Effector CD4-positive, alpha-beta T cell (primary cell): Measurements from ENCODE around the gene LMO1.

Source experiments
- DNase-seq: peaks from one replicate; pipeline ENCODE4 v3.0.0-alpha.2; 2020

LMO1 gene

DNA sequence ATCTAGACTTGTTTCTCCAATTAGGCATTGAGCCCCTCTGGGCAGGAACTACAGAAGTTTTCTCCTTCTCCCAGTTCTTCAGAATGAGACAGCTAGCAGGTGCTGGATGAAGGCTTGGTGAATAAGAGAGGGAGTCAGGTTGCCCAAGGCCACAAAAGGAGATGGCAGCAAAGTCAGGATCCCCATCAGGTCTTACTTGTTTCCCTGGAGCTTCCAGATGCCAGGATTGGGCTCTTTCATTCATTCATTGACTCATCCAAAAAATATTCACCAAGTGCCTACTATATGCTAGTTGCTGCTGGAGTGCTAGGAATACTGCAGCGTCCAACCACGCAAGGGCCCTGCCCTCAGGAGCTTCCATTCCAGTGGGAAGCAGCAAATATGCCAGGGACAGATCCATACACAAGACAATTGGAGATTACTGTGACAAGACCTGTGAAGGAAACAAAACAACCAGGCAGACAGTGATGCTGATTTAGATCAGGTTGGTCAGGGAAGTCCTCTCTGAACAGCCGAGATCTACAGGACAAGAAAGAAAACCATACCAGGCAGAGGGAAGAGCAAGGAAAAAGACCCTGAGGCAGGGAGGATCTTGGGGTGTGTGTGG, 24.6 kb upstream of the LMO1 start:
- no peak for DNase-seq

DNA sequence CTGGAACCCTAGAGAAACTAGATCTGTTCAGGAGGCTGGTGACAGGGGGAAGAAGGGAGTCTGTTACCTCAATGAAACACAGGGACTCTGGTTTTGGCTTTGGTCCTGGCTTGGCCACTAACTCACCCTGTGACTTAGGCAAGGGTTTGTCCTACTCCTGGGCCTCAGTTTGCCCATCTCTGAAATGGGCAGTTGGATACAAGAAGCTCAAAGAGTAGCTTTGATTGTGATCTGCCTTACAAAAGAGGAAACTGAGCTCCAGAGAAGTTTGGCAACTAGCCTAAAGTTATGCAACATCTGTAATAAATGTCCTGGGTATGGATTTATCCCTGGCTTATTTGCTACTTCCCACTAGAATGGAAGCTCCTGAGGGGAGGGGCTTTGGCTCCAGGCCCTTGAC, 24.0 kb upstream of the LMO1 start:
- DNase-seq: no peak

DNA sequence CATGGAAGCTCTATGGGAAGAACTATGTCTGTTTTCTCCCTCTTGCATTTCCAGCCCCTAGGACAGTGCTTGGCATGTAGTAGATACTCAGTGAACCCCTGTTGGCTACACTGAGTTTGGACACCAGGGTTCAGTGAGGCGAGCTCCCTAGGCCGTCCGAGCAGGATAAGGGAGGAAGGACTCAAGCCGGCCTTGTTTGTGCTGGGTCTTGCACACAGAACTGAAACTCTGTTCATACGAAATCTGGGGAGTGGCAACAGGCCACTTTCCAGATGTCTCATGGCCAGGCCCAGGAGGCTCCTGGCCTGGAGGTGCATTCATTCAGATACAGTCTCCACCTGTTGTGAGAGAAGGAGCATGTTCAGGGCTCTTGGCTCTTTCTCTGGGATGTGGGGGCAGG, 23.6 kb upstream of the LMO1 start:
- no peak for DNase-seq

DNA sequence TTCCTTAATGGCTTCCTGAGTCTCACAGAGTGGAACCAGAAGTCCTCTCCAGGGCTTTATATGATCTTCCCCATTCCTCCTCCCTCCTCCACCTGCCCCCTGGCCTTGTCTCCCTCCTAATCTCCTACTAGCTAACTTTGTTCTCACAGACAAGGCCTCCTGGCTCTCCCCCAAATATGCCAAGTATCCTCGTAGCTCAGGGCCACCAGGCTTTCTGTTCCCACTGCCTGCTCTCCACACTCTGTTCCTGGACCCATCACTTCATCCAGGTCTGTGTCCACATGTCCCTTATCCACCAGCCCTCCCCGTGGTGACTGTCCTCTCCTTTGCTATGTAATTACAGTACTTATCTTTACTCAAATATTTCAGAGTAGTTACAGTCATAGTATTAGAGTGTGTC, 23.2 kb upstream of the LMO1 start:
- DNase-seq: no peak

DNA sequence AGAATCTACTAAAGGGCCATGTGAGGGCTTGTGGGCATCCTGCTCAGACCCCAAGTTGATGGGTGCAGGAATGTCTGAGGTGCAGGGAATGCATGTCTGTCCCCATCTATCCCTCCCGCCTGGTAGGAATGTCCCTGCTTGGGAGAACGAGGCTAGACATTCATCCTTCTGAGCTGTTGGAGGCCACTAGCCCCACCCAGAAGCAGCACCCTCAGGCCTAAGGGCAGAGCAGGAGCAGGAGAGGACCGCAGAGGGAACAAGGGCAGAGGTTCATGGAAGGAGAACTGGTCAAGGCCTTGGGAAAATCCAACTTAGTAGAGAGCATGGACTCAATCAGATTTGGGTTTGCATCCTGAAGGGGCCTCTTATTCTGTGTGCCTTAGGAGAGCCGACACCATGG, 22.1 kb upstream of the LMO1 start:
- DNase-seq: no peak

DNA sequence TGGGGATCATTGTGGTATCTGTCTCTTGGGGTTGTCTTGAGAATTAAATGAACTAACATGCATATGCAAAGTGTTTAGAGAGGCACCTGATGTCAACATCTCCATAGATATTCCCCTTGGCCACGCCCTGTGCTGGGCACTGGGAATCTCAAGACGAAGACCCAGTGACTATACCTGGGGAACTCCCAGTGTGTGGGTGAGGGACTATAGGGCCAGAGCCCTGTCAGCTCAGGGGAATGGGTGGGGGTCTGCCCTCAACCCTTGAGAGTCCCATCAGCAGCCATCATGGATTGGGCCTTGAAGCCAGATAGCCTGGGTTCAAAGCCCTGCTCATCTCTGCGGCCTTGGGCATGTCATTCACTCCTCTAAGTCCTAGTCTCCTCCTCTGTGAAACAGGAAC, 21.6 kb upstream of the LMO1 start:
- DNase-seq: no peak

DNA sequence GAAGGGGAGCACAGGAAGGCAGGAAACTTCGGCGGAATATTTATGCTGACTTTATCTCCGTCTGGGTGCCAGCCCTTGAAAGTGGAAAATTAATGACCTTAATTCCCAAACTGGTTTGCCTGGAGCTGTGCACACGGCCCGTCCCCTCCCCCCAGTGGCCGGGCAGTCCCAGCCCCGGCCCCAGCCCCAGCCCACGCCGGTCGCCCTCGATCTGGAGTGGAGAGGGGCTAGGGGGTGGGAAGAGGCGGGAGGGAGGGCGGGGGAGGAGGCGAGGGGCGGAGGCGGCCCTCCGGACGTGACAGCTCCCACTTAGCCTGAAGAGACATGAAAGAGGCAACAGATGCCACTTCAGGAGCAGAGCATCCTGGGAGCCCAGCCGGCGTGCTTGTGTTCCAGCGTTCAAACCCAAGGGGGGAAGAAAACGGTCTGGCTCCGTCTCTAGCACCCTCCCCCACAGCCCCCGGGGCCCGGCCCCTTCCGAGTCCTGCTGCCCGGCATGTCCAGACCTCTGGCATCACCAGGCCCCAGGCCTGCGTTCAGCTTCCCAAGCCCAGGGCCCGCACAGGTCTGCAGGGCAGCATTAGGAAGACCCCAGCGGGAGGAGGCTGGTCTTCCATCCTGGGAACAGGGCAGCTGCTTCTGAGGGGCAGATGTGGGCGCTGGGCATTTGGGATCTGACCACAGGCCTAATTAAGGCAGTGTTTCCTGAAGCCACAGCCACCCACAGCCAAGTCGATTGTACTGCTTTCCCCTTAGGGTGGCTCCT, 20.0 kb upstream of the LMO1 start:
- no peak for DNase-seq

DNA sequence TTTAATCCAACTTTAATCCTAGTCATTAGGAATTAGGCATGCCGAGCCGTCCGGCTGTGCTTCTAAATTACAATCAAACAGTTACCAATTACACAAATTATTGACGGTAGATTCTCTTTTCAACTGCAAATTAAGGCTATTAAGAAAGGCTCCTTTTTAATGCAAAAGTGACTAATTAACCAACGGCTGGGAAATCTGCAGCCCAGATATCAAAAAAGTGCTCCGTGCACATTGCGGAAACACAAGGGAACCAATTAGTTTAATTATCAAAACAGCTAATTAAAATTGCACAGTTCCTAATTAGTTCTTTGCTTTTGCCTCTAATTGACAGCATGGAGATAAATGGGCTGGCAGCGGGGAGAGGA, 19.4 kb upstream of the LMO1 start:
- no peak for DNase-seq

DNA sequence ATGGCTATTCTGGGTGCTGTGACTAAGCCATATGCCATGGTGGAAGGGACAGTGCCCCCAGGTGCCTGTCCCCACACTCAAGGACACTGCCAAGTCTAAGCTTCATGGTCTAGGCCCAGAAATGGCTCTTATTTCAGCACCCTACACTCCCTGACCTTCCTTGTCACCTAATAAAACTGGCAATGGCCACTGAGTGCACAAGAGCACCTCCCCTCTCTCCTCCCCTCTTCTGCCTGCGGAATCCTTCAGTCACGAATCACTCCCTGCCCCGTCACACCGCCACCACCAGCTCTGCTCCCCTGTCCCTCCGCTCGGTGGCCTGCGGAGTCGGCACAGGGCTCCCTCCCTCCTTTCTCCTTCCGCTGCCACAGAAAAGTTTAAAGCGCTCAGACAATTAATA, 19.0 kb upstream of the LMO1 start:
- DNase-seq: no peak

DNA sequence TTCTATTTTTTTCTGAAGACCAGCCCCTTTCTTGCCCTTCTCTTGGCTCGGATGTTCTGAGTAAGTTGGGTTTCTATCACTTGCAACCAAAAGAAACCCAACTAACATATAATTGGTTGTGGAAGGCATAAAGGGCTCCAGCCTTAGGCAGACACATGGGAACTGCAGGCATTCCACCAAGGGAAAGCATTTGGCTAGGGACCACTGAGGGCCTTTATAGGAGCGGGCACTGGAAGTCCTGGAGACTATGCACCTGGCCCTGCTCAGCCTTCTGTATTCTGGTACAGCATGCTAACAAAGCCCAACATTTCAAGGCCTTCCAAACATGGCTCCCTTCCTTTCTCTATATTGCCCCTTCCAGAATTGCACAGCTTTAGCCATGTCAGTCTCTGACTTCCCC, 17.6 kb upstream of the LMO1 start:
- no peak for DNase-seq

DNA sequence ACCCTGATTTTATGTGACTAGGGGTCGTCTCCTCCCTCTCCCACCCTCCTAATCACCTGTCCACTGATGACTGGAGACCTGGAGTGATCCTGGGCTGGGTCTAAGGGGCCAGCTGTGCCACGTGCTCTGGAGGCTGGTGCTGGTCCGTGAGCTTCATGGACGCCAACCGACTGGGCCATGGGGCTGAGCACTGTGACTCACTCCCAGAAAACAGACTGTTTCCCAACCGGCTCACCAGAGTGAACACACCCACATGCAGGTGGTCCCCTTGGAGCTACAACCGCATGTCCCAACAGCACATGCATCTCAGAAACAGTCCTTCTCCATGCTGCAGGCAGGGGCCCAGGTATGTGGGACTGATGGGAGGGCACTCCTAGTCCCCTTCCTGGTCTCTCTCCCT, 14.0 kb upstream of the LMO1 start:
- no peak for DNase-seq

DNA sequence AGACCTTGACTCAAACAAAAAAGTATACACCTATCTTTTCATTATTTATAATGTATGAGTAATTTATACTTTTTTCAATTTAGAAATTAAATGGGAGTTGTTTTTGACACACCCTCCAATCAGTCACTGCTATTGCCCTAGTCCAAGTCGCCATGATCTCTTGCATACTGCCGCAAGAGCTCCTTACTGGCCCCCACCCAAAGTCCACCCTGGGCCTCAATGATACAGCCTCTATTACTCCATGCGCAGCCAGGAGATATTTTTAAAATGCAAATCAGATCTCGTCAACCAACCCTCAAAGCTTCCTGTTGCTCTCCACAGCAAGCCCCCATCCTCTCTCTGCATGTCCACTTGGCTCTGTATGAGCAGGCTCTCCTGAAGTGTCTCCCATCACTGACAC, 12.8 kb upstream of the LMO1 start:
- no peak for DNase-seq

DNA sequence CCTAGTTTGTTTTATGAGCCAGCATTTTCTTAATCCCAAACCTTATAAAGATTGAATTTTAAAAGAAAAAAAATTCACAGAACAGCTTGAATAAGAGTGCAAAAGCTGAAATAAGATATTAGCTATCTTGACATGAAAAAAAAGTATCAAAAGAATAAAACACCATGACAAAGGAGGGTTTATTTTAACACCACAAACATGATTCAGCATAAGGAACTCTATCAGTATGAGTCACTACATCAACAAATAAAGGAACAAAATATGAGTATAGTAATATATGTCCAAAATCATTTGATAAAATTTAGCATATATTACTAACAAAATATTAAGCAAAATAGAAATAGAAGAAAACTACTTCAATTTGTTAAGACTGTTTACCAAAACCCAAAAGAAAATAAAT, 9.6 kb upstream of the LMO1 start:
- DNase-seq: no peak

DNA sequence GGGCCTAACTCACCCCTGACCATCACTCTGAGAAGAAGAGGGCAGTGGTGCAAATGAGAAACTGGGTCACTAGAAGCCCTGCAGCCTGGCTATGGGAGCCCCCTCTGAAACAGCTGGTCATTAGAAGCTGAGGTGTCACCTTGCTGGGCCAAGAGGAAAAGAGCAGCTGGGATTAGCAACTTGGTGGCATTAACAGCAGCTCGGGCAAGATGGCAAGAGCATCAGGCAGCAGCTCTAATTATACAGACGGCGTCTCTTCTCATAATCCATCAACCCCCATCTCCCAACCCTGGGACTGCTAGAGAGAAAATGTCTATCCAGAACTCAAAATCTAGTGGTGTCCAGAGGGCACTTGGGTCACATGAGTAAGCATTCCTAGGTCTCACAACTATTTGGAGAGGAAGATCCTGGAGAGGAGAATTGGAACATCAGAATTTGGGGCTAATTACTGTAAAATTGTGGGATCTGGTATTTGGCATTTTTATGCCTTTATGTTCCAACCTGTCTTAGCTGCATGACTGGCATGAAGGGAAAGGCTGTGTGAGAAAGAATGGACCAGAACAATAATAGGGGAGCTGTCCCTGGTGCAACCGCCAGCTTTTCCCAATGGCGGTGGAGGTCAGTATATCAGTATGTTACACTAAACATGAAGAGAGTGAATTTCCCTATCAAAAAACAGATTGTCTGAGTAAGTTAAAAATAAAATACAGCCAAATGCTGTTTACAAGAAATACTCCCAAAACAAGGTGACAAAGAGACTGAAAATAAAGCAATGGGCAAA, 7.6 kb upstream of the LMO1 start:
- no peak for DNase-seq

DNA sequence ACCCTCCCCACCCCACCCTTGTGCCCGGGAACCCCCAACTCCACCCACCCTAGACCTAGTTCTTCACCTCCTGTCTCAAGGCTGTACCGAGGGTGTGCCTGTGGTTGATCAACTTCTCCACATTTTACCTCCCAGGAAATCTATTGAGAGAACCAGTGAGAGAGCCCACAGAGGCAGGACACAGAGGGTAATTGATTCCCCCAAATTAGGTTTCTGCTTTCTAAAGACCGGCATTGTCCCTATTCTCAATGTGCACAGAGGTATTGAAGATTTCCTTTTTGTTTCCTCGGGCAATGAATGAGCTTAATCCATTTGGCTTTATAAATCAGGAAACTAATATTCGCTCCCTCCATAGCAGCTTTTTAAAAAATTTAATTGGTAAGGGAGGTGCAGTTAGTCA, 6.0 kb upstream of the LMO1 start:
- DNase-seq: no peak

DNA sequence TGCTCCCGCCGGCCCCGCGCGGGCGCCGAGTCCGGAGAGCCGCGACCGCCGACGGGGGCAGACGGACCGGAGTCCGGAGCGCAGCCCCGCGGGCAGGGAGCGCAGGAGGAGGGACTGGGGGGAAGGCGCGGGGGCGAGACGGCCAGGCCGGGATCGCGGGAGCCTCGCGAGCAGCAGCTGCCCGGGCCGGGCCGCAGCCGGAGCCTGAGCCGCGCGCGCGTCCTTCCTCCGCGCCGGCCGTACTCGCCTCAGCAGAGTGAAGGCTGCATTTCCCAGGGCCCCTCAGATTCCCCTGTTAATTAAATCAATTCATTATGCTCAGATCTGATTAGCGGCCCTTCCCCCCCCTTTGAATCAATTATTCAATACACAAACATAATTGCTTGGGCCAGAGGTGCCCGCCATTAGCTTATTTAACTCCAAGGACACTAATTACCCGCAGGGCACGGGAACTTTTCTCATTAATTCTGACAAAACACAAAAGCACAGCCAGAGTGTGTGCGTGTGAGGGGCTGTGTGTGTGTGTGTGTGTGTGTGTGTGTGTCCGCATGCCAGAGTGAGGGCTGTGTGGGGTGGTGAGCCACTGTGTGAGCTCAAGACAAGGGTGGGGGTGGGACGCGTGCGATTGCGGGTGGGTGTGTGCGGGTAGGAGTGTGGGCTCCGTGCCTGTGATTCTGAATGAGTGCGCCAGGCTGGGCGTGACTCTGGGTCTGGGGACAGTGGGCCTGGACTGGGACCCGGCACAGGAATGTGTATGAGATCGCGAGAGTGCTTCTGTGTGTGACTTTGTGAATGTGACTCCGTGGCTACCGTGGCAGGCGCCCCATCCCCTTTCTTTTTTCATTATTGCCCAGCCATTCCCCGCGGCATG, 5.1 kb upstream of the LMO1 start:
- DNase-seq: no peak

DNA sequence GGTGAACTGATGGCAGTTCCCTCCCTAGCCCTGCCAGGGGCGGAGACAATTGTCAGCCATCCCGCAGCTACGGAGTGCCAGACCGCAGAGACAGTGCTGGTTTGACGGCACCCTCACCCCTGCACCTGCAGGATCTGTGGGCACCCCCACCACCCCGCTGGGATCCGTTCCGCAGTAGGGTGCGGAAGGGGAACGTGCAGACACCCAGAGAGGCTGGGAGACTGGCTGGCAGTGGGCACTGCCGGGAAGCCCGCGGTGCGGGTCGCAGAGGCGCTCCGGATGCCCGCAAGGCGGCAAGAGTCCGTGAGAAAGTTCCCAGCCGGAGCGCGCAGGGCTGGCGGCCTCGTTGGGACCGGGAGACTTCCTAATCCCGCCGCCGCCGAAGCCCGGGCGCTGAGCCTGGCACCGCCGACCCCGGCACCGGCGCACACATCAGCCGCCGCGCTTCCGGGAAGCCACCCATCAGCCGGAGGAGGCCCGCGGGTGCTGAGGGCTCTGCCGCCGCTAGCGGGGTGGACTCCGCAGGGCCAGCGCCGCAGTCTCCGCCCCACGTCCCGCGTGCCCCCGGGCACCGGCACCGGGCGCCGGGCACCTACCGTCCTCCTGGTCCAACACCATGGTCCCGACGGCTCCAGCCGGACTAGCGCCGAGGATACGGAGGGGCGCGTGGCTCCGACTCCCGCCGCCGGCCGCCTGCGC, 4.3 kb upstream of the LMO1 start:
- DNase-seq: no peak

DNA sequence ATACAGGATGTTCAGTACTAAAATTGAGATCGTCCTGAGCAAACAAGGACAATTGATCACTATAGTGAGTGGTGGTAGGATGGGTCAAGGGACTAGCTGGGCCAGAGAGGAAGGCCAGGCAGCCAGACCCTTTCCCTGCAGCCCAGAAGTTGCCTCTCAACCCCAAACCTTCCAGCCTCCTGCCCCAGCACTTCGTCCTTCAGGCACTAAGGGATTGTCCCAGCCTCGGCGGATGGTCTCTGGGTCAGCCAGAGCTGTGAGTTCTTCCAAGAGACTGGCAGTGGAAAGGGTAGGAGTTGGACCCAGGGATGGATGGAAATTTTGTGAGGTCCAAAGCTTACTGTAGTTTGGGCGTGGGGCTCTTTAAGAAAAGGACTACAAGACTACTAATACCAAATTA, 3.6 kb upstream of the LMO1 start:
- no peak for DNase-seq

DNA sequence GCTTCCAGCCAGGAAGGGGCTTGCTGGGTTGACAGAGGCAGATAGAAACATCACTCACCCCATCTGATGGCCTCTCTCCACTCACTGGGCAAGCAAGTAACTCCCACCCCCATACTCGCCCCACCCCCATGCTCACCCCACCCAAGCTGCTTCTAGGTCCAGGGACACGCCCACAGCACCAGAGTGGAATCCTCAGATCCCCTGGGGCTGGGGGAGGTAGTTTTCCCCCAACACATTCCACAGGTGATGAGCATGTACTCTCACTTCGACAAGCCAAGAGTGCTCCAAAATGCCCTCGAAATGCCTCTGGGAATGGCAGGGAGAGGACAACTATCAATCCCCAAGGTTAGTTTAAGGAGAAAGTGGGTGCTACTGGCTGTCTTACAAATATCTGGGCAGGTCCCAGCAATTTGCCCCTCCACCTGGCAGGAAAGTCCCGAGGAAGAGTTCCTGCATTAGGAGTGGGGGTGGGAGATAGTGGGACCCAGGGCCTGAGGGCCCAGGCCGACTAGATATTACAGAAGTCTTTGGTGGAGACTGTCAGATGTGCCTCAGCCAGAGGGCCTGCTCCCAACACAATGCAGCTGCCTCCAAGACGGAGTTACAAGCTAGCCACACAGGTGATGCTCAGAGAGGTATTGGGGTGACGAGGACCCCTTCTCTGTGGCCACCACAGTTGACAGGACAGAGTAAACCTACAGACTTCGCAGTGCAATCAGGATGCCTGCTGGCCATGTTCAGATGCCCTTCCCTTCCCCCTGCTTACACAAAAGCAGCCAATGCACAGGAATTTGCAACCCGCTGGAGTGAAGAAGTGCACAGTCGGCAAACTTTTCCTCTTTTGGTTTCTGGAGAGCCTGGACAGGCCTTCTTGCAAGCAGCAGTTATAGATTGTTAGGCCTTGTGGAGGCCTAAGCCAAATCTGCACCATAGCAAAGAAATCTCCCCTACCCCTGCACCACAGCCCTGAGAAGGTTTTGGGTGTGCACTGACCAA, 2.9 kb upstream of the LMO1 start:
- no peak for DNase-seq

DNA sequence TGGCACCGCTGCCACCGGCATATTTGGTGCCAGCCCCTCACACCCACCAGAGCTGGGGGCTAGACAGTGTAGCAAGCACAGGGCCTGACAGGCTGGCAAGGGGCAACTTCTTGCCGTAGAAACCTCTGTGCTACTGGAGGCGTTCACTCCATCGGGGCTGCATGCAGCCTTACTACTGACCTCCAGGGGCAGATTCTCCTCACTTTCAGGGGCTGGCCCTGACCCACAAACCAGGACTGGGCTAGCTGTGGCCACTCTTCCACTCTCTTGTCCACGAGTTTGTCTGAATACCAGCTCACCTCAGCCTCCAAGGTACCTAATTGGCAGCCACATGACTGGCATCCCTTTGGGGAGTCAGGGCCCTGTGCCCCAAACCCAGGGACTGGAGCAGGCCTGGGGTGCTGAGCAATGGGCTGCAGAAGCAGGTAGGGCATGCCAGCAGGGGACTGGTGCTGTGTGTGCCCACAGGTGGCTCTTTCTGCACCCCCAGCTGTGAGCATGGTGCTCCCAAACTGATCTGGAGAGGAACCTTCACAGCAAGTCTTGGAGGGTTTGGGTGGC, 2.1 kb upstream of the LMO1 start:
- no peak for DNase-seq
